CD4-positive, alpha-beta T cell treated with Interleukin-17A for 4 hours (primary cell): ENCODE measurements around the gene GPSM1.
A peak's percentile ranks its signal among the peaks of the same experiment; 100 is the strongest.
"Not testable (repeated sequence)": the region's sequence is repeated elsewhere in the genome, so short reads cannot be mapped to it uniquely, and the experiment has no call there.

ENCODE experiments used
- DNase-seq: peaks from one replicate; pipeline ENCODE4 v3.0.0-alpha.2; 2020; ENCODE audit warnings: mixed read lengths

Gene GPSM1

DNA sequence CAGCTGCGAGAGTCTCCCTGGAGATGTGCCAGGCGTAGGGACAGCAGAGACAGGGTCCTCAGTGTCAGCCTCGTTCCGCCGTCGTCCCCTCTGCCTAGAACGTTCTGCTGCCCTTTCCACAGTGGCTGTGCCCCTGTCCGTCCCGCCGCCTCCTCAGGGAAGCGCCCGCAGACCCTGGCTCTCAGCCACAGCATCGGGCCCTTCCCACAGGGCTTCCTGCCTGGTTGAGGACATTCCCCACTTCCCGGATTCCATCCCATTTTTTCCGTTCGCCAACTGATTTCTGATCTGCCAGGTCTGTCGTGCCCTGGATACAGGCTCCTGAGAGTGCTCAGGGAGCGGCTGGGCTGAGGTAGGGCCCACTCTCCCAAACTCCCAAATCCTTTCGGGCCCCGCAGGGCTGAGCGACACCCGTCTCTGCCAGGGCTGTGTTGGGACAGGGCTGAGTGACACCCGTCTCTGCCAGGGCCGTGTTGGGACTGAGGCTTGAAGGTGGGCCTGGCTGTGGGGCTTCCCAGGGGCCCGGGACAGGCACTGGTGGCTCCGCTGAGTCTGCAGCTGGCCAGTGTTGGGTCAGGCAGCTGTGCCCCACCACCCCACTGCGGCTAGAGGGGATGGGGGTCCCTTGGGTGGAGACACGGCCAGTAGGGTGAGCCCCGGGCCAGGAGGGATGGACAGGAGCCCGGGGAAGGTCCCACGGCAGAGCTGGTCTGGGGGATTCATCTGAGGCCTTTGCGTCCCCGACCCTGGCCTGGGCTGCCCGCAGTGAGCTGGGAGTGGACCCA lies 20.3 kb downstream of the GPSM1 start:
- DNase-seq, result no peak

DNA sequence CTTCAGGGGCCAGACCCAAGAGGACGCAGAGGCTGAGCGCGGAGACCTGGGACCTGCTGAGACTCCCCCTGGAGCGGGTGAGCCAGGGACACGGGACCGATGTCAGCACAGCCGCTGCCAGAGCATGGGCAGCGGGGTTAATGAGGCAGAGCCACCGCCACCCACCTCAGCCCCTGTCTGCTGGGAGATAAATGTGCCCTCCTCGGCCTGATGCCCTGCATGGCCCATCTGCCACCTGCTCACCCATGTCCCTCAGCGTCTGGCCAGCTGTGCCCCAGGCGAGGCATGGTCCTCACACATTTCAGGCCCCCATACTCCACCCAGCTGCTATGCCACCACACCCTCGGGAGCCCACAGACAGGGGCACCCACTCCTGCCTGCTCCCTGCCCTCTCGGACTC lies 21.4 kb downstream of the GPSM1 start:
- no peak for DNase-seq

DNA sequence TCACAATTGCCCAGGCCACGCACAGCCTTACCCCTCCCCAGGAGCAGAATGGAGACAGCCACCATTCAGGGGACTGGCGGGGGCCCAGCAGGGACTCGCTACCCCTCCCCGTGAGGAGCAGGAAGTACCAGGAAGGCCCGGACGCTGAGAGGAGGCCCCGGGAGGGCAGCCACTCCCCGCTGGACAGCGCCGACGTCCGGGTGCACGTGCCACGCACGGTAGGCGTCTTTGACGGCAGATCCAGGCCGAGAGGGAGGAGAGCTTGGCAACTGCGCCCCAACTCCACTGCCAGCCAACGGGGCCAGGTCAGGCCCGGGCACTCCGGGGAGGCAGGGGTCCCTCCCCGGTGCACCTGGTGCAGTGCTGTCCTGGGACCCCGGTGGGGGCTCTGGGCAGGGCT lies 22.2 kb downstream of the GPSM1 start:
- no peak for DNase-seq

DNA sequence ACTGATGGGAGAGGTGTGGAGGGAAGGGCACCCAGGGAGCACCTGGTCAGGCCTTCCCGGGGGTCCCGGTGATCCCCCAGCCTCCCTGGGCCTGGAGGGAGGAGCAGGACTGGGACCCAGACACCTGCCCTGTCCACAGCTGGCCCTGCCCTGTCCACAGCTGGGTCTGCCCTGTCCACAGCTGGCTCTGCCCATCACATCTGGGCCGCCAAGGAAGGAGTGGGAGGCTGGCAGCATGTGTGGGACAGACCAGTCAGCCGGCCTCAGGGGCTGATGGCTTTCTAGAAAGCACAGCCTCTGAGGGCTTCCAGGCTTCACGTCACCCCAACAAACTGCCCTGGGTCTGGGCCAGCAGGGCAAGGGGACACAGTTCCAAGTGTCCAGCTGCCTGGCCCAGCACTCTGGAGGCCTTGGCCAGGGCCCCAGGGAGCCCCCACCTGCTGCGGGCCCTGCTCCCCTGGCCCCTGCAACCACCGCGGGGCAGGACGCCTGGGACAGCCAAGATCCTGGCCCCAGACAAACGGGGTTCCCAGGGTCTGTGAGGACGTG lies 24.0 kb downstream of the GPSM1 start:
- DNase-seq, result no peak

DNA sequence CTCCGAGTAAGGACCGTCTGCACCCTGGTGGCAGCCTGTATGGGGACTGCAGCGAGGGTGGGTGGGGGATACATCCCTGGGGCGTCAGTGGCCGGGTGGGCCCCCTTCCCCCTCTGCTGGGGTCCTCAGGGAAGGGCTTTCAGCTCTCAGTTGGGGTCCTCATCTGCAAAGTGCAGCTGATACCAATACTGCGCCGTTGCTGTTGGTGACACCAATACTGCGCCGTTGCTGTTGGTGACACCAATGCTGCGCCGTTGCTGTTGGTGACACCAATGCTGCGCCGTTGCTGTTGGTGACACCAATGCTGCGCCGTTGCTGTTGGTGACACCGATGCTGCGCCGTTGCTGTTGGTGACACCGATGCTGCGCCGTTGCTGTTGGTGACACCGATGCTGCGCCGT lies 24.5 kb downstream of the GPSM1 start:
- DNase-seq, result not testable (repeated sequence)

DNA sequence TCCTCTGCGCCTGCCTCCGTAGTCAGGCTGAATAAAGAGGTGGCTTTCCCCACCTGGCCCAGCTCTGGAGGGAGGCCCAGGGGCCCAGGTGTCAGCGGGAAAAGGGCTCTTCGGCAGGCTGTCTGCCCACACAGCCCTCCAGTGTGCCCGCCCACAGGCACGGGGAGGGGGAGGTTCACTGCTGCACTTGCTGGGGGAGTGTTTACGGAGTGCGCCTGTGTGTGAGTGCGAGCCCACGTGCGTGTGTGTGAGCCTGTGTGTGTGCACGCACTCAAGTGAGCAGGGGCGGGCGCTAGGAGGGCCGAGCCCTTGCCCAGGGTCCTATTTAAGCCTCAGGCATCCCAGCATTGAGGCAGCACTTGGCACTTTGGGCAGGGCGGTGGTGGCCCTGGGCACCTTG lies 25.3 kb downstream of the GPSM1 start:
- DNase-seq, result no peak

DNA sequence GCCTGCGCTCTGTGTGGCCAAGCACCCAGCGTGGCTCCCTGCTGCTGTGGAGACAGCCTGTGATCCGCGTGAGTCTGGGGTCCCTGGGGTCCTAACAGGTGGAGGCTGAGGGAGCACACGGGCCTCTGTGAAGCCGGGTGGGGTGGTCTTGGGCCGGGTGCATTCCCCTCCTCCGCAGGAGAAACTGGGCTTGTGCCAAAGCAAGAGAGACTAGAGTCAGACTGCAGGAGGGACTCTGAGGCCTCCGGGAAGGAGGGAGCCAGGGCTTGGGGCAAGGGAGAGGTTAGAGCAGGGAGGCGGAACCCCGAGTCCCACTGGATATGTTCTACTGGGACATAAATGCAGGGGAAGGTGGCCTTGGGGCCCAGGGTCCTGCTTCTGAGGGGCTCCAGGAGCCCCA lies 25.7 kb downstream of the GPSM1 start:
- DNase-seq, result no peak

DNA sequence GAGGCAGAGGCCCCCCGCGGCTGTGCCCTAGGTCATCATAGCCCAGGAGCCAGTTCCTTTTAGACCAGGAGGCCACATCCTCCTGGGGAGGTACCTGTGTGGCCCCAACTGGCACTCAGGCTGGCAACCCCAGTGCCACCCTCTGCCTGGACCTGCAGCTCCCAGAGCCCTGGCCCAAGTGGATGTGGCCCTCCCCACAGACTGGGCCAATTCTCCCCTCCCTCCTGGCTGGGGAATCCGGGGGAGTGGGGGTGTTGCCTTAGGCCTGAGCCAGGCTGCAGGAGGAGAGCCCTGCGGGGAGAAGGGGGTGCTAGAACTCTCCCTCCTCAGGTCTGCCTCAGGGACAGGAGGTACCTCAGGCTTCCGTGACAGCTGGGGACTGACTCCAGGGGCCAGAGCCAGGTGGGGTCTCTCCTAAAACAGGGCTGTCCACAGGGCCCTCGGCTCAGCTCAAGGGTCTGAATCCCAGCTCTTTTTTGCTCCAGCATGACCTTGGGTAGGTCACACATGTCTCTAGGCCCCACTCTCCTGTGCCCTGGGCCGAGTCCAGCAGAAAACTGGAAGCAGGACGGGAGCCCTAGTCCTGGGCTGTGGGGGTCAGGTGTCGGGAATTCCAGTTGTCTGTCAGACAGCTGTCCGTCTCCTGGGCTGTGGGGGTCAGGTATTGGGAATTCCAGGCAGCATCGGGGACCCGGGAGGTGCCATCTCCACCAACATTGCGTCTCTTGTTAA lies 26.6 kb downstream of the GPSM1 start:
- no peak for DNase-seq

DNA sequence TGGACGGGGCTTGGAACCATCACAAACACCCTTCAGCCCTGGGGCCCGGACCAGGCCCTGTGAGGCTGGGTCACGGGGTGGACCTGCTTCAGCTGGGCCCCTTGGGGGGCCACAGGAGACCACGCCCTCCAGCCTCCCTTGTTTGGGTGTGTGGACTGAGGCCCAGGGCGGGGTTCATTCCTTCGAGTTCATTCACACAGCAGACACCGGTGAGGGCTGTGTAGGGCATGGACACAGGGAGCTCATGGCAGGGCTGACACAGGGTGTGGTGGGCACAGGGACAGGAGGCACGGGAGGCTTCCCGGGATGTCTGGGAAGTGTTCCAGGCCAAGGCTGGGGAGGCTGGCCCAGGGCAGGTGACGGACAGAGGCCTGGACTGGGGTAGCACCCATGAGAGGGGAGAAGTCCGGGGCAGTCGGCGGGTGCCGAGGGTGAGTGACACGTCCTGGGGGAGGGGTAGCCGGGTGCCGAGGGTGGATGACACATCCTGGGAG lies 27.3 kb downstream of the GPSM1 start:
- DNase-seq, result no peak

DNA sequence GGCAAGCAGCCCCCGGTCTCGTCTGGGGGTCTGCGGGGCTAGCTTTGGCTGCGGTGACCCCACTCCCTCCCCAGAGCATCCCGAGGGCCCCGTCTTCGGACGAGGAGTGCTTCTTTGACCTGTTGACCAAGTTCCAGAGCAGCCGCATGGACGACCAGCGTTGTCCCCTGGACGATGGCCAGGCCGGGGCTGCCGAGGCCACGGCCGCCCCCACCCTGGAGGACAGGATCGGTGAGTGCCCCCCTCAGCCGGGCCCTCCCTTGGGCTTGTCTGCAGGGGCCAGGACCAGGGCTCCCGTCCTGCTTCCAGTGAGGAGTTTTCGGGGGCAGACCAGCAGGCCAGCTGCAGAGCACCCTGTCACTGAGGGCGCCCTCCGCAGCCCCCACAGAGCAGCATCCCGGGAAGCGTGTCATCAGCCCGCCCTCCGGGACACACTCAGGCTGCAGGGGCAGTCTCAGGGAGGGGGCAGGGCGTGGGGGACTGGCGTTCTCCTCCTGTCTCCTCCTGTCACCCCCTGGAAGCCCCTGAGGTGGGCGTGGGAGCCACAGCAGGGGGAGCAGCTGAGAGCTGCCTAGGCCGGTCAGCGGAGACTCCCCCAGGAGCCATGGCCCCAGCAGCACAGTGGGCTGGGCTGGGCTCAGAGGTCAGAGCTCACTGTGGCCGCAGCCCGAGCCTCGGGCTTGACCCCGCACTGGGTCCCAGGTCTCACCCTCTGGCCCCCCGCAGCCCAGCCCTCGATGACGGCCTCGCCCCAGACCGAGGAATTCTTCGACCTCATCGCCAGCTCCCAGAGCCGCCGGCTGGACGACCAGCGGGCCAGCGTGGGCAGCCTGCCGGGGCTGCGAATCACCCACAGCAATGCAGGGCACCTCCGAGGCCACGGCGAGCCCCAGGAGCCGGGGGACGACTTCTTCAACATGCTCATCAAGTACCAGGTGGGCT lies 28.5 kb downstream of the GPSM1 start:
- no peak for DNase-seq

DNA sequence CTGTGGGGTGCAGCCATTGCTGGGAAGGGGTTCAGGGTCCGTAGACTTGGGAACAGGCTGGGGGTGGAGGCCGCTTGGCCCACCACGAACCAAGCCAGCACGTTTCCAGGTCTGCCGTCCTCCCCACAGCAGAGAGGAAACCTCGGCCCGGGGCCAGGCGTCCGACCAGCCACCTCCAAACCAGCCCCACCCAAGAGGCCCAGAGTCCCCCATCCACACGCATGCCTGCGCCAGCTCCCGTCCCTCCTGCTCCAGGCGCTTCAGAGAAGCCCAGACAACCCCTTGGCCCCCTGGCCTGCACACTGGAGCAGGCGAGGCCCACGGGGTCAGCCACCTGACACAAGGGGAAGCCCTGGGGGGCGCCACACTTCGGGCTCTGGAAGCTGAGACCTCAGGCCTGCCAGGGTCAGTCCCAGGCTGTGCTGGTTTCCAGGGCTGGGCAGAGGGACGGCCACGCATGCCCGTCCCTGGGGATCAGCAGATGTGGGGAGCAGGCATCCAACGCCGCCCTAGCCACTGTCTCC lies 29.9 kb downstream of the GPSM1 start:
- DNase-seq, result no peak

DNA sequence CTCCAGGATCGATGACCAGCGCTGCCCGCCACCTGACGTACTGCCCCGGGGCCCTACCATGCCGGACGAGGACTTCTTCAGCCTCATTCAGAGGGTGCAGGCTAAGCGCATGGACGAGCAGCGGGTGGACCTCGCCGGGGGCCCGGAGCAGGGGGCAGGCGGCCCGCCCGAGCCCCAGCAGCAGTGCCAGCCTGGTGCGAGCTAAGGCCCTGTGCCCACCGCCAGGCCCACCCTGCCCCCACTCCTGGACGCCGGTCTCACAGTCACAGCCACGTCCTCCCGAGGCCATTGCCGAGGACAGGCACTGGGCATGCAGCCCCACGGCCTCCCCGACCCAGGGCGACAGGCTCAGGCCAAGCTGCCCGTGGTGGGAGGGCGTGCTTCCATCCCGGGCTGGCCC lies 30.7 kb downstream of the GPSM1 start:
- no peak for DNase-seq

DNA sequence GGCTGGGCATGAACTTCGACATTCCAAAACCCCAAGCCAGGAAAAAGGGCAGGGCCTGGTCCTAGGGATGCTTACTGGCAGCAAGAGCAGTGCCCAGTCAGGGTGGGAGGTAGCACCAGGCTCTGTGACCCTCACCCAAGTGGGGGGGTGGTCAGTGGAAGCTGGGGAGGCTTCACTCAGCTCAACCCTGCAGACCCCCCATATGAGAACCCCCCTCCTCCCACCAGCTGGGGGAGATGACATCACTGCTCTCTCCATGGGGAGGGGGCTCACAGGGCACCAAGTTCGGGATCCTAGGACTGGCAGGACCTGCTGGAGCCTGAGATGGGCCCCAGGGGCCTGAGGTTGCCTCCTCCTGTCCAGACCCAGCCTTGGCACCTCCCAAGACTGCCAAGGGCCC lies 31.5 kb downstream of the GPSM1 start:
- DNase-seq, result no peak

DNA sequence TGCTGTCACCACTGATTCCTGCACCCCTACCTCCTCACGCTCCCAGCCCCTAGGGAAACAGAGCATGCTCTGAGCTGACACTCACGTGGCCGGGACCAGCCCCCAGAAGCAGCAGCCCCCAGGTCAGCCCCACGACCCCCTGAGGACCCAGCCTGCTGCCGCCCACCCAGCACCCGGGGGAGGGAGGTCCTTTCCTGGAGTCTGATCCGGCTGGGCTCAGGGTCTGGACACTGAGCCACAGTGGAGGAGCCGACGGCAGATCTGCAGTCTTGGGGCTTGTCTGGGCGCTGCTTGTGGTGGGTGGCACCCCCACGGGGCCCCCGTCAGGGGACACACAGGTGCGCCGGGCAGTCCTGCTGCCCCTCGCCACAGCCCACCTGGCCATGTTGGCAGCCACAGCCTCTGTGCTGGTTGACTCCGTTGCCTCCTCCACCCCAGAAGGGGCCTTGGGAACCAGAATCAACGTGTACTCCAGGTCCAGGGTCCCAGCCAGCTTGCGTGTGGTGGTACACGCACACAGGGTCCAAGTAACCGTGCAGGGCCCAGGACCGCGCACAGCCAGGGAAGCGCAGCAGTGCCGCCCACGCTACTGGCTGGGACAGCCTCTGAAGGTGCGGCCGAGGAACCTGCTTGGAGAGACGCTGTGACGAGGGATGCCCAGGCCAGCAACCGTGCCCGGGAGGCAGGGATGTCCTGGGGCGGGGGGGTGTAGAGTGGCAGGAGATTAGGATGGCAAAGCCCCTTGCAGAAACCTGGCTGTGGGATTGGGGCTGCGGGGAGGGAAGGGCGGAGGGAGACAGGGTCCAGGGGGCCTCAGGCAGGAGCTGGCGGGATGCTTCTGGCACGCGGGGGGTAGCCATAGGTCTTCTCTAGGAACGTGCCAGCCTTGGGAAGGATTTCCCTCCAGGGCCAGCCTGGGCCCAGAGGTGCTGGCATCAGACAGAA lies 32.7 kb downstream of the GPSM1 start:
- no peak for DNase-seq

DNA sequence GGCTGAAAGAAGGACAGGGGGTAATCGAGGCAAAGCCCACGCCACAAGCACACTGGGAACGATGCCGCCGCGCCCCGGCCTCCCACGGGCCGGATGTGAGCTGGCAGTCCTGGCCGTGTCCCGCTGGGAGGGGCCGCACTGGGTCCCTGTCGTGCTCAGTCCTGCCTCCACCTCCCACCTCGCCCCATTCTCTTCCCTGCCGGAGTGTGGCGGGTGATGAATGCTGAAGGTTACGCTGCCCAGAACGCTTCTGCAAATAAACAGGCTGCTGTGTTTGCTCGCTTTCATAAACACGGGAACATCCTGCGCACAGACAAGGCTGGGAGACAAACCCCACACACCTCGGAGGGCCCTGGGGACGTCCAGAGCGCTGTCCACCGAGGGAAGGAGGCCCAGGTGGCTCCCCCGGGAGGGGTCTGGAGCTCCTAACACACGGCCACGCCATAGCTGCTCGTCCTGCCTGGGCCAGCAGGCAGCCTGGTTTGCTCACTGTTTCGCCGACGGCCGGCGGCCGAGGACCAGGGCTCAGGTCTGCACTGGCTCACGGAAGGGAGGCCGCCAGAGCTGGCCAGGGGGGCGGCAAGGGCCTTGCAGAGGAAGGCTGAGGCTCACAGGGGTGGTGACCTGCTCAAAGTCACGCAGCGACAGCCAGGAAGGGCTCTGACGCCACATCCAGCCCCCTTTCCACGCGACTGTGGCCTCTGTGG lies 33.9 kb downstream of the GPSM1 start:
- no peak for DNase-seq

DNA sequence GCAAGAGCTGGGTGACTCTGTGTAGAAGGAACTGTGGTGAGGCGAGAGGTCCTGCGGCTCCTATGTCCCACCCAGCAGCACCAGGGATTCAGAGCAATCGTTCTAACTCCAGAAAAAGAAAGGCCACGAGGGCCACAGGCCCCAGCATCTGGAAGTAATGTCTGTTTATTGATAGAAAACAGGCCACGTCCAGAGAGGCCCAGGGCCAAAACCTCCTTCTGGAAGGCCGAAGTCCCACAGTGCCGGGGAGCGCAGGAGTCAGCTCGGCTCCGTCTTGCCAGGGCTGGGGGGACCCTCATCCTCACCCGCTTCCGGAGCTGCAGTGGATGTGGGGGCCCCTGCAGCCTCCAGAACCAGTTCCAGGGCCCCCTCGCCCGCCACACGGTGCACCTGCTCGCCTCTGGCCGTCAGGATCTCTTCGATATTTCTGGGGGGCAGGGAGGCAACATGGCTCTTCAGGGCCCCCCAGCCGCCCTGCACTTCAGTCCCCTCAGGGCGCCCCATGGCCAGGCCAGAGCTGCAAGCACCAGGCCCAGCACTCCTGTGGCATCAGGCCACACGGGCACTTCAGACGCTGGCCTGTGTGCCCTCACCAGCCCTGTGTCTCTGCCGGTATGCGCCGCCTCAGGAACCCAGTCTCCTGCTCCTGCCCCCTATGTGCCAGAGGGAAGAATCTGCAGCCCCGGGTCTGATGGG lies 34.6 kb downstream of the GPSM1 start:
- DNase-seq, result no peak

DNA sequence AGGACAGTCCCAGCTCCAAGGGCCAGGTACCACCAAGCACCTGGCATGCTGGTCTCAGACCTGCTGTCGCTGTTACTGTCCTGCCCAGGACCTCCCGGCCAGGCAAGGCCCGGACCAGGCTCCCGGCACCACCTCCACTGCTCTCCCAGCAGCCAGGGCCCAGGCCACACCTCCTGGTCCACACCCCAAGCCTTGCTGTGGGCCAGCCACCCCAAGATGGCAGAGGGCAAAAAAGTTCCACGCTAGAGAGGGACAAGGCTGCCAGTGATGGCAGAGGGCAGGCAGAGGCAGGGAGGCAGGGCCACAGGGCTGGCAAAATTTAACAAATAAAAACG lies 35.1 kb downstream of the GPSM1 start:
- DNase-seq, result no peak

DNA sequence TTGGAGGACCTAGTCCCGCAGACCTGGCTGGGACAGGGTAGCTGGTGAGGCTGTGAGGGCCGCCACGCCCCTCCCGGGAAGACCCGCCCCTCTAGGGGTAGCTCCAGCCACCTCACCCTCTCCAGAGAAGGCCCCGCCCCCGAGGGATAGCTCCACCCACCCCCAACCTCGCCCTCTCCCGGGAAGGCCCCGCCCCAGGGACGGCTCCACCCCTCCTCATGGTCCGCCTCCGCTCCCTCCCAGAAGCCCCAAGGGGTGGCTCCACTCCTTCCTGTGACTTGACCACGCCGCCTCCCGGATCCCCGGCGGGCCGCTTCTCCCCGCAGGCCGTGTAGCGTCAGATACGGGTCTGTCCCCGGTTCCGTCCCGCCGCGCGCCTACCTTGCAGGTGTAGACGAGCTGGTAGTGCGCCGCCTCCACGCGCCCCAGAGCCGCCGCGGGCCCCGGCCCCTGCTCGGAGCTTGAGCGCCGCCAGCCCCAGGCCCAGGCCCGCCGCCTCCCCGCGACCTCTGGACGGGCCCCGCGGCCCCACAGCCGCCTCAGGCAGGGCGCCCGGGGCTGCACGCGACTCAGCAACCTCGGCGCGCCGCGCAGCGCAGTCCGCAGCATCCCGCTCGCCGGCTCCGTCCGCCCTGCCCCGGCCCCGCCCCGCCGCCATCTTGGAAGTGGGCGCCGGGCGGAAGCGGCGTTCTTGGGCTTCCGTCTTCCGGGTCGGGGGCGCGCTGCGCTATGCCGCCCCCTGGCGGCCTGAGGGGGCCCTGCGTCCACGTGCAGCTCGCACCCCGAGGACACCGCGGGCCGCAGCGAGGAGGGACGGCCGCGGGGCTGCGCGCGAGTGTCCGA lies 36.0 kb downstream of the GPSM1 start, which contains the start of gene DNLZ:
DNLZ (minus strand) TSS at position 639 of the 843 bp plus-strand sequence; CDS start at position 609, 30 bp downstream.
- peak; percentile 99 for DNase-seq
